Activated naive CD4-positive, alpha-beta T cell treated with anti-CD3 and anti-CD28 coated beads, Interleukin-2, amount 10 ng/mL, durations not matched to agents 5 hours and 36 hours (primary cell): ENCODE data around the gene ENKUR. TPM values are rescaled to one million over a fixed set of nuclear protein-coding genes. Genes with fewer than 3 reads are reported as not detected.

ENCODE experiments used
- total RNA-seq, 2 experiments: library from RNA; stranded (reverse); gene quantifications; one replicate each; pipeline ENCODE4 v1.2.3, GENCODE V29; 2021

ENKUR gene, protein sequence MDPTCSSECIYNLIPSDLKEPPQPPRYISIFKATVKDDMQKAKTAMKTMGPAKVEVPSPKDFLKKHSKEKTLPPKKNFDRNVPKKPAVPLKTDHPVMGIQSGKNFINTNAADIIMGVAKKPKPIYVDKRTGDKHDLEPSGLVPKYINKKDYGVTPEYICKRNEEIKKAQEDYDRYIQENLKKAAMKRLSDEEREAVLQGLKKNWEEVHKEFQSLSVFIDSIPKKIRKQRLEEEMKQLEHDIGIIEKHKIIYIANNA
- not detected for total RNA-seq

DNA sequence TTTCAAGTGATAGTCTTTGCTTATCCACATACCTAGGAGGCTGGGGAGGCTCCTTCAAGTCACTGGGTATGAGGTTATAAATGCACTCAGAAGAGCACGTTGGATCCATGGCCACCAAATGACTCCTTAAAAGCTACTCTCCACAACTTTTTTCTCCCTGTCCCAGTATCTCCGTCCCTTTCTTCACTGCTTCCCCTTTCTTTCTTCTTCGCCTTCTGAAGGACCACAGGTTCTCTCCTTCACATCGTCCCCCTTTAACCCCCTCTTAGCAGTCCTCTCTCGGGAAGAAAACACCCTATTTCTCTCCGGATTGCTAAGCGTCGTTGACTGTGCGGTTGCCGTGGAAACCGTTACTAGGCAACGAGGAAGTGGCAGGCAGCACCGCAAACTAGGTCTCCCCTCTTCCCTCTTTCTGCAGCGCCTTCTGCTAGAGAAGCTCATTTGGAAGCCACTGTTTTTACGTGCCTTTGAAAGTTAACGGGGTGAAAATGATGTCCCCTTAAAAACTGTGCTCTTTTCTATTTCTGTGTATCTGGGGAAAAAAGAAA lies at the start of gene ENKUR:
Gene ENKUR, minus strand, starts transcription at position 331 of the 548 bp plus-strand sequence. Its CDS starts 222 bp downstream, at position 109.

DNA sequence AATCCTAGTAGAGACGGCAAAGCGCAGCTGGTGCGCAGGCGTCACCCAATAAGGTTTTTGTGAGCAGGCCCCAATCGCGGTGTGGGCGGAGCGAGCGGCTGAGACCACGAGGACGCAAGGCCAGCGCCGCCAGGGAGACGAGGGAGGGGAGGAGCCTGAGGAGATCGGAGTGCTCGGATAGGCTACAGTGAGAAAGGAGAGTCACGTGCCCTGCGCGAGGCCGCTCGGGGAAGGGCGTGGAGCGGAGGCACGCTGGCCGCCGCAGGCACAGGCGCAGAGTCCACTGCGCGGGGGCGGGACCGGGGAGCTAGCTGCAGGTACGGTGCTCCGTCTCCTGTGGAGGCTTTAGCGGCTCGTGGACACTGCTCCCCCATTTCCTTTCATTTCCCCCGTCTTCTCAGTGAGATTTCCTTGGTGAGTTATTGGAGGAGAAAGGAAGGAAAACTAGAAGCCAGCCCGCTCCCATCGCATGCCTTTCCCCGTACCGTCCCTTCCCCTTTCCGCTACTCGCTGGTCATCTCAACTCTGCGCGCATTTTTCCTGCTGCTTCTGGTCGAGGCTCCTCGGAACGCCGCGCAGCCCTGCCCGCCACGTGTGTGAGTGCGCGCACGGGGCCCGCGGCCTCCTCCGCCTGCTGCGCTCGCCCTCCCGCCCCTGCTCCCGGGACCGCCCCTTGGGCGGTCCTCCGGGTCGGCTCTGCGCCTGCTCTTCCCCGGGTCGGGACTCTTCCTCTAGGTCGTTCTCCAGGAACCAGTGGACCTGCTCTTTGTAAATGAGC lies 607 bp upstream of the ENKUR start, which contains the start of gene THNSL1:
Gene THNSL1, plus strand, starts transcription at position 237 of the 778 bp plus-strand sequence. CDS start 6,612 bp downstream, outside the sequence.

GRCh38 chr10:24952143-24952706 lies 63.7 kb downstream of the ENKUR start, which contains the start of gene PRTFDC1:
Gene PRTFDC1, minus strand, starts transcription at chr10:24952606. Its CDS starts 31 bp downstream, at chr10:24952575.

Other genes starting within 250 kb of the ENKUR start
- under 1 TPM; 0.81 to 0.89 TPM for gene PRTFDC1, start 63.6 kb downstream of the ENKUR start, total RNA-seq
- 1 to 10 TPM; 2.3 to 2.7 TPM for gene THNSL1, start 454 bp upstream of the ENKUR start, total RNA-seq
- gene GPR158, start 158.8 kb upstream of the ENKUR start, total RNA-seq, result not detected